GM12878 (cell line): ENCODE measurements around the gene C16orf74.
A peak's percentile ranks its signal among the peaks of the same experiment; 100 is the strongest.

Source experiments
- CREM ChIP-seq: IDR thresholded peaks from 2 replicates; pipeline ENCODE4 v1.6.1; 2014; ENCODE audit warnings: antibody characterized with exemption, low read depth
- EZH2 ChIP-seq: IDR thresholded peaks from 2 replicates; pipeline ENCODE4 v1.6.1; 2012; ENCODE audit warnings: low read depth, mild to moderate bottlenecking, control low read depth, inconsistent platforms, low read length, borderline replicate concordance; ENCODE audit not compliant: control insufficient read depth
- POLR2A ChIP-seq: IDR thresholded peaks from 2 replicates; pipeline ENCODE4 v1.6.1; 2011; ENCODE audit warnings: low read depth, mild to moderate bottlenecking, low read length
- POLR2AphosphoS5 ChIP-seq: IDR thresholded peaks from 2 replicates; pipeline ENCODE4 v1.6.1; 2011; ENCODE audit warnings: mild to moderate bottlenecking, low read length, inconsistent platforms
- SMAD5 ChIP-seq: IDR thresholded peaks from 2 replicates; pipeline ENCODE4 v1.6.1; 2016; ENCODE audit warnings: antibody characterized with exemption, low read depth
- TCF7 ChIP-seq: IDR thresholded peaks from 2 replicates; pipeline ENCODE4 v1.6.1; 2014; ENCODE audit warnings: antibody characterized with exemption, borderline replicate concordance
- TF ChIP-seq, protein P1 (sequence below): IDR thresholded peaks from 2 replicates; pipeline ENCODE4 v1.6.1; 2012; ENCODE audit warnings: mild to moderate bottlenecking, low read depth, low read length
- TF ChIP-seq, protein P2 (sequence below), 3 experiments: IDR thresholded peaks in 2 of 3; conservative IDR thresholded peaks in 1 of 3; 2 replicates each; pipeline ENCODE4 v1.5.1; 2011; ENCODE audit warnings: low read depth in 3 of 3, low read length in 3 of 3, mild to moderate bottlenecking in 3 of 3, control low read depth in 2 of 3, moderate library complexity in 2 of 3, inconsistent platforms in 1 of 3, mixed read lengths in 1 of 3; ENCODE audit not compliant: control insufficient read depth in 2 of 3, insufficient read depth in 1 of 3; ENCODE audit errors: extremely low read depth in 1 of 3

DNA sequence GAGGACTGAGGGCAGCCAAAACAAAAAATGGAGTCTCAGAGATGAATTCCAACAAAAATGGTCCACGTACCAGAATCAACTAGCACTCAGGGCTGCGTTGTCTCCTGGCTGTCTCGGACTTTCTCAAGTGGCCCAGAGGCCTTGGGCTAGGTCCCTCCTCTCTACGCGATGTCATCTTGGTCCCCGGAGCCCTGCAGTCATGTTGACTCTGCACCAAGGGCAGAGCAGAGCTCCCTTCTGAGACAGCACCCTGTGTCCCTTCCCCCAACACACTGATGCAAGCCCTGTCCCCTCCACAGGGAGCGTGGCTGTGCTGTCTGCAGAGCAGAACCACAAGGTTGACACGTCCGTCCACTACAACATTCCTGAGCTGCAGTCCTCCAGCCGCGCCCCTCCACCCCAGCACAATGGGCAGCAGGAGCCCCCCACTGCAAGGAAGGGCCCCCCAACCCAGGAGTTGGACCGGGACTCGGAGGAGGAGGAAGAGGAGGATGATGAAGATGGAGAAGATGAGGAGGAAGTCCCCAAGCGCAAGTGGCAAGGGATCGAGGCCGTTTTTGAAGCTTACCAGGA, 83.0 kb downstream of the C16orf74 start:
- TF ChIP-seq TCF7 (no peak), SMAD5 (no peak), POLR2A (peak; percentile 55; the same call in 1 of the 2 replicates), POLR2AphosphoS5 (no peak), CREM (no peak), EZH2 (no peak)
- TF ChIP-seq, protein P1, sequence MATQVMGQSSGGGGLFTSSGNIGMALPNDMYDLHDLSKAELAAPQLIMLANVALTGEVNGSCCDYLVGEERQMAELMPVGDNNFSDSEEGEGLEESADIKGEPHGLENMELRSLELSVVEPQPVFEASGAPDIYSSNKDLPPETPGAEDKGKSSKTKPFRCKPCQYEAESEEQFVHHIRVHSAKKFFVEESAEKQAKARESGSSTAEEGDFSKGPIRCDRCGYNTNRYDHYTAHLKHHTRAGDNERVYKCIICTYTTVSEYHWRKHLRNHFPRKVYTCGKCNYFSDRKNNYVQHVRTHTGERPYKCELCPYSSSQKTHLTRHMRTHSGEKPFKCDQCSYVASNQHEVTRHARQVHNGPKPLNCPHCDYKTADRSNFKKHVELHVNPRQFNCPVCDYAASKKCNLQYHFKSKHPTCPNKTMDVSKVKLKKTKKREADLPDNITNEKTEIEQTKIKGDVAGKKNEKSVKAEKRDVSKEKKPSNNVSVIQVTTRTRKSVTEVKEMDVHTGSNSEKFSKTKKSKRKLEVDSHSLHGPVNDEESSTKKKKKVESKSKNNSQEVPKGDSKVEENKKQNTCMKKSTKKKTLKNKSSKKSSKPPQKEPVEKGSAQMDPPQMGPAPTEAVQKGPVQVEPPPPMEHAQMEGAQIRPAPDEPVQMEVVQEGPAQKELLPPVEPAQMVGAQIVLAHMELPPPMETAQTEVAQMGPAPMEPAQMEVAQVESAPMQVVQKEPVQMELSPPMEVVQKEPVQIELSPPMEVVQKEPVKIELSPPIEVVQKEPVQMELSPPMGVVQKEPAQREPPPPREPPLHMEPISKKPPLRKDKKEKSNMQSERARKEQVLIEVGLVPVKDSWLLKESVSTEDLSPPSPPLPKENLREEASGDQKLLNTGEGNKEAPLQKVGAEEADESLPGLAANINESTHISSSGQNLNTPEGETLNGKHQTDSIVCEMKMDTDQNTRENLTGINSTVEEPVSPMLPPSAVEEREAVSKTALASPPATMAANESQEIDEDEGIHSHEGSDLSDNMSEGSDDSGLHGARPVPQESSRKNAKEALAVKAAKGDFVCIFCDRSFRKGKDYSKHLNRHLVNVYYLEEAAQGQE, result no peak
- TF ChIP-seq, protein P2, sequence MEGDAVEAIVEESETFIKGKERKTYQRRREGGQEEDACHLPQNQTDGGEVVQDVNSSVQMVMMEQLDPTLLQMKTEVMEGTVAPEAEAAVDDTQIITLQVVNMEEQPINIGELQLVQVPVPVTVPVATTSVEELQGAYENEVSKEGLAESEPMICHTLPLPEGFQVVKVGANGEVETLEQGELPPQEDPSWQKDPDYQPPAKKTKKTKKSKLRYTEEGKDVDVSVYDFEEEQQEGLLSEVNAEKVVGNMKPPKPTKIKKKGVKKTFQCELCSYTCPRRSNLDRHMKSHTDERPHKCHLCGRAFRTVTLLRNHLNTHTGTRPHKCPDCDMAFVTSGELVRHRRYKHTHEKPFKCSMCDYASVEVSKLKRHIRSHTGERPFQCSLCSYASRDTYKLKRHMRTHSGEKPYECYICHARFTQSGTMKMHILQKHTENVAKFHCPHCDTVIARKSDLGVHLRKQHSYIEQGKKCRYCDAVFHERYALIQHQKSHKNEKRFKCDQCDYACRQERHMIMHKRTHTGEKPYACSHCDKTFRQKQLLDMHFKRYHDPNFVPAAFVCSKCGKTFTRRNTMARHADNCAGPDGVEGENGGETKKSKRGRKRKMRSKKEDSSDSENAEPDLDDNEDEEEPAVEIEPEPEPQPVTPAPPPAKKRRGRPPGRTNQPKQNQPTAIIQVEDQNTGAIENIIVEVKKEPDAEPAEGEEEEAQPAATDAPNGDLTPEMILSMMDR (IDR thresholded peaks at IDR 0.05 in 2 of 3, conservative IDR thresholded peaks at IDR 0.05 in 1 of 3; ENCODE audit: control insufficient read depth in 2 of 3, extremely low read depth in 1 of 3, insufficient read depth in 1 of 3, low read depth in 3 of 3, low read length in 3 of 3), result no peak
